ENCODE measurements around the gene RNF113B. TPM values are rescaled to one million over a fixed set of nuclear protein-coding genes. Genes with fewer than 3 reads are reported as not detected.

RNF113B gene
- total and polyA plus RNA-seq, 2 of the 13 experiments (the other 11 are each of a cell fraction or from before 2014, with no cell fraction given), result not detected

DNA sequence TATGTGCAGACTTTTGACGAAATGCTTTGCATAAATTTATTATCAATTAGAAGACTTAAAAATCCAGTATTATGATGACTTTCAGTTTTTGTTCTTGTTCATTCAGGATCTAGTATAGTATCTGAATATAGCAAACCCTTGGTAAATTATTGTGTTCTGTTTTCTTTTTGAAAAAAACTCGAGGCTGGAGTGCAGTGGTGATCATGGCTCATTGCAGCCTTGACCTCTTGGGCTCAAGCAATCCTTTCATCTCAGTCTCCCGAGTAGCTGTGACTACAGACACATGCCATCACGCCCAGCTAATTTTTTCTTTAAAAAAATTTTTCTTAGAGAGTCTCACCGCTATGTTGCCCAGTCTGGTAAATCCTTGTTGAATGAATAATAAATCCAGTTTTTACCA lies 29.5 kb downstream of the RNF113B start (continued):
- TF ChIP-seq SOX13 (IDR thresholded peaks at IDR 0.05), result no peak
- peak in 1 of 2 experiments; percentile 65; a peak in 1 of 4 replicates for TF ChIP-seq SOX13 (CRISPR knock-in tag; conservative IDR thresholded peaks at IDR 0.05 in 1 of 2, IDR thresholded peaks at IDR 0.05 in 1 of 2)
- no peak for TF ChIP-seq YY1 (IDR thresholded peaks at IDR 0.05; ENCODE audit: insufficient read depth, insufficient replicate concordance, low read depth, low read length)
- TF ChIP-seq ZNF678 (CRISPR knock-in tag; IDR thresholded peaks at IDR 0.05), result no peak
- TF ChIP-seq ZNF780A (CRISPR knock-in tag; IDR thresholded peaks at IDR 0.05), result no peak
- peak; percentile 79 for TF ChIP-seq MED1 (CRISPR knock-in tag; IDR thresholded peaks at IDR 0.05)
- TF ChIP-seq RAD51 (IDR thresholded peaks at IDR 0.05; ENCODE audit: borderline replicate concordance), result no peak
- TF ChIP-seq STAG1 (CRISPR knock-in tag; IDR thresholded peaks at IDR 0.05), result no peak
- TF ChIP-seq ZSCAN31 (CRISPR knock-in tag; IDR thresholded peaks at IDR 0.05; ENCODE audit: low read depth), result no peak
- TF ChIP-seq, protein P1, sequence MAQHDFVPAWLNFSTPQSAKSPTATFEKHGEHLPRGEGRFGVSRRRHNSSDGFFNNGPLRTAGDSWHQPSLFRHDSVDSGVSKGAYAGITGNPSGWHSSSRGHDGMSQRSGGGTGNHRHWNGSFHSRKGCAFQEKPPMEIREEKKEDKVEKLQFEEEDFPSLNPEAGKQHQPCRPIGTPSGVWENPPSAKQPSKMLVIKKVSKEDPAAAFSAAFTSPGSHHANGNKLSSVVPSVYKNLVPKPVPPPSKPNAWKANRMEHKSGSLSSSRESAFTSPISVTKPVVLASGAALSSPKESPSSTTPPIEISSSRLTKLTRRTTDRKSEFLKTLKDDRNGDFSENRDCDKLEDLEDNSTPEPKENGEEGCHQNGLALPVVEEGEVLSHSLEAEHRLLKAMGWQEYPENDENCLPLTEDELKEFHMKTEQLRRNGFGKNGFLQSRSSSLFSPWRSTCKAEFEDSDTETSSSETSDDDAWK (CRISPR knock-in tag; IDR thresholded peaks at IDR 0.05), result no peak
- TF ChIP-seq NFYB (CRISPR knock-in tag; IDR thresholded peaks at IDR 0.05), result no peak
- TF ChIP-seq ELF1 (CRISPR knock-in tag; IDR thresholded peaks at IDR 0.05), result no peak
- TF ChIP-seq ZNF772 (CRISPR knock-in tag; IDR thresholded peaks at IDR 0.05), result no peak
- no peak for TF ChIP-seq ATAD3A (CRISPR knock-in tag; IDR thresholded peaks at IDR 0.05)
- no peak for TF ChIP-seq YEATS2 (CRISPR knock-in tag; IDR thresholded peaks at IDR 0.05; ENCODE audit: borderline replicate concordance)
- no peak for TF ChIP-seq RFXAP (CRISPR knock-in tag; IDR thresholded peaks at IDR 0.05; ENCODE audit: borderline replicate concordance)
- TF ChIP-seq NFE2L1 (CRISPR knock-in tag; IDR thresholded peaks at IDR 0.05; ENCODE audit: borderline replicate concordance), result no peak
- no peak for TF ChIP-seq MAFK (conservative IDR thresholded peaks at IDR 0.05 in 1 of 2, IDR thresholded peaks at IDR 0.05 in 1 of 2; ENCODE audit: low read length in 2 of 2)
- TF ChIP-seq ISL2 (CRISPR knock-in tag; IDR thresholded peaks at IDR 0.05), result peak; percentile 35; the same call in 1 of the 2 replicates
- no peak for TF ChIP-seq MEF2D (CRISPR knock-in tag; IDR thresholded peaks at IDR 0.05)
- no peak for TF ChIP-seq ZNF543 (CRISPR knock-in tag; IDR thresholded peaks at IDR 0.05)
- no peak for TF ChIP-seq SP5 (CRISPR knock-in tag; IDR thresholded peaks at IDR 0.05; ENCODE audit: borderline replicate concordance, low read depth)
- 0 out of 2 replicates have a peak, but pooled peaks have one; percentile 15 for TF ChIP-seq ZNF3 (CRISPR knock-in tag; IDR thresholded peaks at IDR 0.05)
- peak; percentile 38; the same call in 1 of the 2 replicates for TF ChIP-seq GFI1 (CRISPR knock-in tag; IDR thresholded peaks at IDR 0.05; ENCODE audit: borderline replicate concordance)
- peak; percentile 82 for TF ChIP-seq TCF7 (IDR thresholded peaks at IDR 0.05; ENCODE audit: low read depth)
- TF ChIP-seq, protein P2, sequence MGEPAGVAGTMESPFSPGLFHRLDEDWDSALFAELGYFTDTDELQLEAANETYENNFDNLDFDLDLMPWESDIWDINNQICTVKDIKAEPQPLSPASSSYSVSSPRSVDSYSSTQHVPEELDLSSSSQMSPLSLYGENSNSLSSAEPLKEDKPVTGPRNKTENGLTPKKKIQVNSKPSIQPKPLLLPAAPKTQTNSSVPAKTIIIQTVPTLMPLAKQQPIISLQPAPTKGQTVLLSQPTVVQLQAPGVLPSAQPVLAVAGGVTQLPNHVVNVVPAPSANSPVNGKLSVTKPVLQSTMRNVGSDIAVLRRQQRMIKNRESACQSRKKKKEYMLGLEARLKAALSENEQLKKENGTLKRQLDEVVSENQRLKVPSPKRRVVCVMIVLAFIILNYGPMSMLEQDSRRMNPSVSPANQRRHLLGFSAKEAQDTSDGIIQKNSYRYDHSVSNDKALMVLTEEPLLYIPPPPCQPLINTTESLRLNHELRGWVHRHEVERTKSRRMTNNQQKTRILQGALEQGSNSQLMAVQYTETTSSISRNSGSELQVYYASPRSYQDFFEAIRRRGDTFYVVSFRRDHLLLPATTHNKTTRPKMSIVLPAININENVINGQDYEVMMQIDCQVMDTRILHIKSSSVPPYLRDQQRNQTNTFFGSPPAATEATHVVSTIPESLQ (CRISPR knock-in tag; conservative IDR thresholded peaks at IDR 0.05), result no peak
- TF ChIP-seq KDM3A (CRISPR knock-in tag; IDR thresholded peaks at IDR 0.05; ENCODE audit: low read depth), result no peak
- TF ChIP-seq, protein P3, sequence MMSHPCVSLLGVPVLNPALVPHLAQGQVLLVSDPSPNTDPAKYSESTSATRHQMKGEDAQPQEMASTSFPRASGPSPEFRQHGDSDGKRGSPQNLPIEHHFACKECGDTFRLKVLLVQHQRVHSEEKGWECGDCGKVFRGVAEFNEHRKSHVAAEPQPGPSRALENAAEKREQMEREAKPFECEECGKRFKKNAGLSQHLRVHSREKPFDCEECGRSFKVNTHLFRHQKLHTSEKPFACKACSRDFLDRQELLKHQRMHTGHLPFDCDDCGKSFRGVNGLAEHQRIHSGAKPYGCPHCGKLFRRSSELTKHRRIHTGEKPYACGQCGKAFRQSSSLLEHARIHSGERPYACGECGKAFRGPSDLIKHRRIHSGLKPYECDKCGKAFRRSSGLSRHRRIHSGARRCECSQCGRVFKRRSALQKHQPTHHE (CRISPR knock-in tag; IDR thresholded peaks at IDR 0.05; ENCODE audit: borderline replicate concordance), result no peak
- TF ChIP-seq TCF12 (IDR thresholded peaks at IDR 0.05), result no peak
- no peak for TF ChIP-seq TCF12 (CRISPR knock-in tag; IDR thresholded peaks at IDR 0.05)
- no peak for TF ChIP-seq GTF2F1 (IDR thresholded peaks at IDR 0.05; ENCODE audit: low read length)
